Endodermal cell (in vitro differentiated cells): Measurements from ENCODE around the gene MRTFA. TPM values are rescaled to one million over a fixed set of nuclear protein-coding genes. Genes with fewer than 3 reads are reported as not detected.

Experiments
- DNase-seq: peaks from one replicate; pipeline ENCODE4 v3.0.0-alpha.2; 2017
- H3K27ac ChIP-seq: 2 replicates; pipeline ENCODE4 v1.5.1; 2013; ENCODE audit warnings: mild to moderate bottlenecking, low read depth, low read length, moderate library complexity
- H3K27me3 ChIP-seq: 2 replicates; pipeline ENCODE4 v1.6.1; 2013; ENCODE audit warnings: mild to moderate bottlenecking, low read length, moderate library complexity; ENCODE audit not compliant: insufficient read depth, control insufficient read depth, poor library complexity, severe bottlenecking
- H3K36me3 ChIP-seq: 2 replicates; pipeline ENCODE4 v1.7.0; 2013; ENCODE audit warnings: mild to moderate bottlenecking, low read length, moderate library complexity; ENCODE audit not compliant: control insufficient read depth, insufficient read depth
- H3K4me1 ChIP-seq: one replicate; pipeline ENCODE4 v1.7.0; 2013; ENCODE audit warnings: low read length; ENCODE audit not compliant: control insufficient read depth, insufficient read depth
- H3K4me3 ChIP-seq: 2 replicates; pipeline ENCODE4 v1.5.1; 2013; ENCODE audit warnings: mild to moderate bottlenecking, low read length, moderate library complexity
- H3K9ac ChIP-seq: 2 replicates; pipeline ENCODE4 v1.6.1; 2013; ENCODE audit warnings: mild to moderate bottlenecking, low read length, moderate library complexity; ENCODE audit not compliant: poor library complexity, severe bottlenecking; ENCODE audit errors: extremely low read depth
- H3K9me3 ChIP-seq: 2 replicates; pipeline ENCODE4 v1.6.1; 2013; ENCODE audit warnings: mild to moderate bottlenecking, low read length, moderate library complexity; ENCODE audit not compliant: control insufficient read depth
- H3K27ac Mint-ChIP-seq: 2 replicates; pipeline ENCODE4 v1.8.0; 2020; ENCODE audit warnings: mixed read lengths
- H3K27me3 Mint-ChIP-seq: 2 replicates; pipeline ENCODE4 v1.8.0; 2021; ENCODE audit warnings: mild to moderate bottlenecking, mixed read lengths; ENCODE audit not compliant: insufficient read depth
- H3K36me3 Mint-ChIP-seq: 2 replicates; pipeline ENCODE4 v1.8.0; 2020; ENCODE audit warnings: low read depth, mixed read lengths
- H3K4me1 Mint-ChIP-seq: 2 replicates; pipeline ENCODE4 v1.8.0; 2020; ENCODE audit warnings: mixed read lengths
- H3K4me3 Mint-ChIP-seq: 2 replicates; pipeline ENCODE4 v1.8.0; 2020; ENCODE audit warnings: mild to moderate bottlenecking, moderate library complexity, mixed read lengths
- H3K9me3 Mint-ChIP-seq: 2 replicates; pipeline ENCODE4 v1.8.0; 2020; ENCODE audit warnings: mild to moderate bottlenecking, mixed read lengths
- CTCF ChIP-seq: fragments of 200-600 bp; sonication (generic); conservative IDR thresholded peaks from 2 replicates; pipeline ENCODE4 v1.5.0; 2021; ENCODE audit warnings: antibody characterized with exemption, mild to moderate bottlenecking
- WGBS, 2 experiments: methylation state at CpG; one replicate each; pipeline versions ENCODE4 v1.1.5 to v1.1.7; 2013; ENCODE audit warnings: missing lambda C conversion rate in 2 of 2, mixed read lengths in 1 of 2; ENCODE audit not compliant: insufficient coverage in 1 of 2, insufficient read length in 1 of 2; 5-methylcytosine and 5-hydroxymethylcytosine counted together
- total RNA-seq, 2 donors: library from RNA; stranded (reverse); fragmentation: NEBNext Ultra II Directional in 1 of 2; extraction: Animal tissue kit (Norgen Biotek cat#: 25700) in 1 of 2; gene quantifications; 2 replicates in 1 of 2; 3 replicates in 1 of 2; pipeline ENCODE4 v1.2.1, GENCODE V29; 2021

The MRTFA gene
- total RNA-seq, 2 donors from 2014 or later: 43.3 to 44.7 TPM

GRCh38 chr22:40406063-40406890, 230.2 kb downstream of the MRTFA start:
- Histone ChIP-seq H3K4me1 (no peaks in the 10 kb centered on the region), H3K27me3 (no peaks in the 10 kb centered on the region), H3K36me3 (peaks cover 44% of the 10 kb centered on the region), H3K9me3 (no peaks in the 10 kb centered on the region), H3K9ac (no peak overlapping the region), H3K27ac (no peak overlapping the region), H3K4me3 (no peak overlapping the region)
- no peak for DNase-seq
- TF ChIP-seq CTCF: no peak
- Mint-ChIP-seq H3K36me3 (peaks cover 44% of the 10 kb centered on the region), H3K27ac (no peak overlapping the region), H3K9me3 (no peaks in the 10 kb centered on the region), H3K4me1 (no peaks in the 10 kb centered on the region), H3K4me3 (no peak overlapping the region), H3K27me3 (no peaks in the 10 kb centered on the region)
- WGBS, 2 experiments: 92 to 96% methylated on average over 17 to 31 of the region's 31 CpGs

- H3K4me3 Mint-ChIP-seq: no peak overlapping the region
- no peak overlapping the region for H3K4me3 ChIP-seq
- no peaks in the 10 kb centered on the region for H3K9me3 ChIP-seq
- no peak for TF ChIP-seq CTCF
- H3K36me3 Mint-ChIP-seq: peaks cover 44% of the 10 kb centered on the region
- H3K27ac Mint-ChIP-seq: no peak overlapping the region
- H3K4me1 ChIP-seq: no peaks in the 10 kb centered on the region
- no peaks in the 10 kb centered on the region for H3K27me3 Mint-ChIP-seq
- H3K9ac ChIP-seq: no peak overlapping the region
- H3K27me3 ChIP-seq: no peaks in the 10 kb centered on the region
- peaks cover 35% of the 10 kb centered on the region for H3K36me3 ChIP-seq
- no peaks in the 10 kb centered on the region for H3K9me3 Mint-ChIP-seq
- DNase-seq: no peak
- H3K4me1 Mint-ChIP-seq: no peaks in the 10 kb centered on the region
- no peak overlapping the region for H3K27ac ChIP-seq
- WGBS, 2 experiments: 95 to 96% methylated on average over 19 to 28 of the region's 28 CpGs
These were observed 231.1 kb downstream of the MRTFA start for GRCh38 chr22:40405178-40406062.

GRCh38 chr22:40404251-40405177, 232.0 kb downstream of the MRTFA start:
- H3K27ac ChIP-seq: no peak overlapping the region
- H3K9ac ChIP-seq: no peak overlapping the region
- Mint-ChIP-seq H3K27ac (no peak overlapping the region), H3K9me3 (no peaks in the 10 kb centered on the region), H3K36me3 (peaks cover 46% of the 10 kb centered on the region), H3K4me3 (no peak overlapping the region), H3K27me3 (no peaks in the 10 kb centered on the region), H3K4me1 (no peaks in the 10 kb centered on the region)
- WGBS, 2 experiments: 92 to 95% methylated on average over 17 to 25 of the region's 25 CpGs
- H3K36me3 ChIP-seq: peaks cover 34% of the 10 kb centered on the region
- no peaks in the 10 kb centered on the region for H3K9me3 ChIP-seq
- DNase-seq: no peak
- no peak overlapping the region for H3K4me3 ChIP-seq
- TF ChIP-seq CTCF: peak; percentile 17
- H3K4me1 ChIP-seq: no peaks in the 10 kb centered on the region
- no peaks in the 10 kb centered on the region for H3K27me3 ChIP-seq
